Activated T-cell treated with anti-CD3 and anti-CD28 coated beads for 48 hours (primary cell): Measurements from ENCODE around the gene ZNF687.

ENCODE experiments used
- DNase-seq: peaks from one replicate; pipeline ENCODE4 v3.0.0-alpha.2; 2020; ENCODE audit warnings: low read depth

Gene ZNF687

GRCh38 chr1:151312411-151312810, 30.3 kb downstream of the ZNF687 start:
- no peak for DNase-seq

DNA sequence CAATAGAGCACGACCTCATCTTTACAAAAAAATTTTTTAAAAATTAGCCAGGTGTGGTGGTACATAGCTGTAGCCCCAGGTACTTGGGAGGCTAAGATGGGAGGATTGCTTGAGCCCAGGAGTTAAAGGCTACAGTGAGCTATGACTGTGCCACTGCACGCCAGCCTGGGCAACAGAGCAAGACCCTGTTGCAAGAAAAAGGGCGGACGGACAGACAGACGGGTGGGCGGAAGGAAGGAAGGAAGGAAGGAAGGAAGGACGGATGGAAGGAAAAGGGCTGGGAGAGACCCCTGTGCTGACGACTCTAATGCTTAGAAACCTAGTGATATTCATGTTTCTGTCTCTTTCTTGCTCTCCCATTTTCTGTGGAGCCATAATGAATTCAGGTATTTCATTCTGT, 30.7 kb downstream of the ZNF687 start:
- no peak for DNase-seq

DNA sequence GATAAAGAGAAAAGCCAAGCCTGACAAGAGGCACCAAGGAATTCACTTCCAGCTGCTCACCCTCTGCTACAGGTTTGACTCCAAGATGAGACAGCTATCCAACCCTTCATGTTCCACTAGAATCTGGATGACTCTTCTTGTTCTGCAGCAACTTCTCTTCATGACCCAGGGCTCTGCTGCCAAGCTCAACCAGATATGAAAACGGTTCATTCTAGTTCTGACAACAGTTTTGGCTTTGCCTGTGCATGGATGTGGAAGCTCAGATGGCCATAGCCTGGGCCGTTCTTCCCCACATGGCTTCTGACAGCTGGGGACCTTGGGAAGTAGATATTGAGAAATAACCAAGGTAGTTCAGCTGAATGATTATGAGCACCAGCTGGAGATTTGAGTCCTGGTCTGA, 31.4 kb downstream of the ZNF687 start:
- DNase-seq, result no peak

DNA sequence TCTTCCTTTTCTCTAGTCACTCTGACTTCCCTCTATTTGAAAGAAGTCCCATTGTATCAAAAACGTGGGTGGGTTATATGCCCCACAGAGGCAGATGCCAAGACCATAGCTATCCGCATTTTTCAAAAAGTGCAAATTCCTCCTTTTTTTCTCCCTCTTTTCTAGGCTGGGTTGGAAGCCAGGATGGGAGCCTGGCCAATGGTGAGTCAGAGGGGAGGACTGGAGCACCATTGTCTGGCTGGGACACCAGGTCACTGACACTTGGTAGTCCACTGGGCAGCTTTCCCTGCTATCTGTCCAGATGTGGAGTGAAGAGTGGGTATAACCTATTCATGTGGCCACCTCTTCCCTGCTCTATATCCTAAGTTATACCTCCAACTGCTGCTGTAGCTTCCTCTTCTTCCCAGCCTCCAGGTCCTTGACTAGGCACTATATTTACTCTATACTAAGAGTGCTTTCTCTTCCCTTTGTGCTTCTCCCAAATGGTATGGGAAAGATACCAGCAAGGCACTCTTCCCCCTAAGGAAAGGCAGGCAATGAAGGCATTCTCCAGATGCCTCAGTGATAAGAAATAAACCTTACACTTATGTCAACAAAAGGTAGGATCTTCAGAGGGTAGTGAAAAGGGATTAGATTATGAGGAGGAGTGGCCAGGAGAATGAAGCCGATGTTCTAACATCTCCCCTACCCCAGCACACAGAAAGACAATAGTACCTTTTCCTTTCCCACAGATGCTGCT, 32.2 kb downstream of the ZNF687 start:
- no peak for DNase-seq

DNA sequence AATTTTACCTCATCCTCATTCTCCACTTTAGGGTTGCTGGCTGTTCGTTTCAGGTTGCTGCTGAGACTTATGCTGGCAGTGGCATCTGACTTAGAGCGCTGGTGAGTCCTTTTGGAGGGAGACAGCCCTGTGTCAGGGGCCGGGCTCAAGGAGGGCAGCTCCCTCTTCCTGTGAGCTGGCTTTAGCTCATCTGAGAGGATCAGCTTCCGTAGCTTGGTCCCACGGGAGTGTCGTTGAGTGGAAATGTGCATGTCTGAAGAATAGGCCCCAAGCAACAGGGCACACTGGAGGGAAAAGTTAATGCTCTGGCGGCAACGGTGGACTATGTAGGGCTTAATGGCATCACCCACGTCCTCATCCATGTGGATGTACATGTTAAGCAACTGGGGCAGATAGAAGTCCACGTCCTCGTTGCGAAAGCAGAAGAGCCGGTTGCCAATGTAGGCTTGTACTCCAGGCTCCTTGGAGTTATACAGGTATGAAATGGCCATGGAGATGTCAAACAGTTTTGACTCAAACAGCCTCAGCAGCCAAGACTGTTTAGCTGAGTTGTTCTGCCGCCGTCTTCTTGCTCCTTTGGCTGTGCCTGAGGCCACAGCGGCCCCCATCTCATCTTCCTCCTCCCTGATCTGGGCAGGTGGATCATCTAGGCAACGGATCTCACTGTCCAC, 33.6 kb downstream of the ZNF687 start:
- no peak for DNase-seq

GRCh38 chr1:151318975-151319374, 36.9 kb downstream of the ZNF687 start:
- no peak for DNase-seq

DNA sequence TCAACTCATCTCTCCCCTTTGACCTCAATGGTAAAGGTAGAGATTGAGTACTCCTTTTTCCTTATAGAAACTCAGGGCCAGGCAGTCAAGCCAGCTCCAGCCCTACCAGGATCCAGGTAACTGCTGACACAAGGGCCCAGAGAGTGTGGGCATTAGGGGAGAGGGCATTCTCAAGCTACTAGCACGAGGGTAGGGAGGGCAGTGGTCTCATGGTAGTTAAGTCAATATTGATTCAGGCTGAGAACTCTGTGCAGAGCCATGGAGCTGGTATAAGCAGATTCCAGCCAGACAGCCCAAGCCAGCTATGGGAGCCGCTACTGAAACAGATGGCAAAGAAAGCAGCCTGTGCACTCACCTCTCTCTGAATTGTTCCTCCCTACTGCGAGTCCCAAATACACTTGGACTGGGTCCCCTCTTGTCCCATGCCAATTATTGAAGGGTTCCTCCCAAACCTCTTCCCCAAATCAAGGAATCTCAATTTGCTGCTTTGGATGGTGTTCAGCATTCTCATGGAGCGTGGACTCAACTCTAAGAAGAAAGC, 42.4 kb downstream of the ZNF687 start:
- no peak for DNase-seq

- no peak for DNase-seq
Measured at GRCh38 chr1:151325231-151325630, 43.1 kb downstream of the ZNF687 start.

DNA sequence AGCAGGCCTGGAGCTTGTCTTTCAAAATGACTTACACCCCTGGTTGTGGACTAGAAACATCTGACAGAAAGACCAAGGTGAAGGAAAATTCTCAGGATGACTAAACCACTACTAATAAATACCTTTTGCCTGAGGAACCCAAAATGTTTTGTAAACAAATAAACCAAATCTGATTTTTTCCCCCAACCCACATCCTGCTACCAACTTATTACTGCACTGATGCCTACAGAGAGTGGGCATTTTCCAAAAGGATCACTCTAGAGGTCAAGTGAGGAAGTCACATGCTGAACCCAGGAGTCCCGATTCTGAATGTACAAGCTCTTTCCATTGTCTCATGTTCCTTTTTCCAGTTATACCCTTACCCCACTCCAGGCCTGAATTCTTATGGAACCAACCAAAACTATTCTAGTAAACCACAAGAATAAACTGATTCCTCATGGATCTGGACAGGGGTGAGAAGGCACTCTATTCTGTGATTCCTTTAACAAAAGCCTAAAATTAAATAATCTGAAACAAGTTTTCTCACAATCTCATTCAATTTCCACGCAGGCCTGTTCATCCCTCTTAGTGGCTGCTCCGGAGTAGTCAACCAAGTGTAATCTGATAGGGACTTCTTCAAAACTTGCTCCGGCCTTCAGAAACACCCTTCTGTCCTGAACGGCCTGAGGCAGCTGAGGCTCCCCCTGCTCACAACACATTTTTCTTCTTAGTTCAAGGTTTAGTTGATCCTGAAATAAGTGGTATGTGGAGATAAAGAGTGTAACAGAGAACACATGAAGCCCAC, 43.7 kb downstream of the ZNF687 start:
- no peak for DNase-seq

DNA sequence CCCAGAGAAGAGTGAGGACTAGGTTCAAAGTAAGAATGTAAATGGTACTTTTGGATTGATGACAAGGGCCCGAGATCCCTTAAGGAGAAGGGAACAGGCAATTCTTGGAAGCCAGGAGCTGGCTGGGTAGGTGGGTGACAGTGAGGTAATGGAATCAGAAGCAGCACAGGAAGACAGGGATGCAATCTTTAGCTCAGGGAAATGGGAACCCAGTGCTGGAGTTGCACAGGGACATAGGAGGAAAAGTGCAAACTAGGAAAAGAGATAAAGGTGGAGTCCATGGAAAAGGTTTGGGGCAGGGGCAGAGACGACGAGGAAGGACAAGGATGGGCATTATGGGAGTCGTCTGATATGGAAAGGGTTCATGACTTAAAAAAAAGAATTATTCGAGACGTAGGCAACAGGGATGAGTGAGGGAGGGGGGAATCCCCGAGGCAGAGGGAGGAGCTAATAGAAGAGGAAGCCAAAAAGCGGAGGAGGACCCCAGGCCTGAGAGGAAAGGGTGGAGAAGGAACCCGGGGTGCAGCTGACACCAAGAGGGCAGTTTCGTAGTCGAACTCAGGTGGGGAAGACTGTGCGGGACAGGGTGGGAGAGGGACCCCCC, 44.6 kb downstream of the ZNF687 start:
- peak; percentile 42 for DNase-seq

DNA sequence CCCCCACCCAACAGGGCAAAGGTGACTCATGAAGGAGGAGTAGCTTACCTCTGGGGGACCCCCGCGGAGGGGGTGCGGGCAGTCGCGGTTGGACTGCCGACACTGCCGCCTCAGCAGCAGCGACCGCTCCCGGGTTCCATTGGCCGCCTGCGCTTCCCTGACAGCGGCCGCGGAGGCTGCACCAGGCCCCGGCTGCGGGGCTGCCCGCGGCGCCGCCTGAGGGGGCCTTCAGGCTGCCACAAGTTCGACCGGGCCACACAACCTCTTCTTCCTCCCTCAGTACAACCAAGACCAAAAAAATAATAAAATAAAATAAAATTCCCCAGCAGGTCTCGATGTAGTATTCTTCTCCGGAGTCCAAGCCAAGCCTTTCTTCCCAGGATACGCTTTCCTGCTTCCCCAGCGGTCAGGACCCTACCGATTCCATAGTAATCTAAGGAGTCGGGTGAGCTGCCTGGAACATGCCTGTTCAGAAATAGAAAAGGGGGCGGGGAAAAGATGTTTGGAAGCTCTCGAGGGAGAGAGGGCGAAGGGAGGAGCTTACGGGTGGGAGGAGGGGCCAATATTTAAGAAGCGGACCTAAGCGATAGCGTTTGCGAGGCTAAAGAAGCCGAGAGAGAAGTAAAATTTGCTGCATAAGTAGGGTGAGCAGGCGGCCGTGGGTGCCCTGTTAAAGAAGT, 45.3 kb downstream of the ZNF687 start, which contains the start of gene PI4KB:
TSS of gene PI4KB (minus strand) at position 194 of the 680 bp plus-strand sequence. CDS start 10,935 bp downstream, outside the sequence.
- peak; percentile 79 for DNase-seq

- DNase-seq, result no peak
Measured at GRCh38 chr1:151327903-151328674, 46.0 kb downstream of the ZNF687 start.

DNA sequence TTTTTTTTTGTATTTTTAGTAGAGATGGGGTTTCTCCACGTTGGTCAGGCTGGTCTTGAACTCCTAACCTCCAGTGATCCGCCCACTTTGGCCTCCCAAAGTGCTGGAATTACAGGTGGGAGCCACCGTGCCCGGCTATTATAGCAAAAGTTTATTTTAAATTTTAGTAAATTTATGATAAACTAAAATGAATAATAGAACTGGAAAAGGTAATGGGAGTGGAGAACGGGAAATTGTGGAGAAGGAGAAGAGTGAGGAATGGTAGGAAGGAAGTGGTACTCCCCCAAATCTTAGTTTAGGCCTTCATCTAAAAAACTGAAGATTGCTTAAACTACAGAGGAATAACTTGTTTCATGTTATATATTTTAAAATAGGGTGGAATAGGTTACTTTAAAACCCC, 52.7 kb downstream of the ZNF687 start:
- no peak for DNase-seq

GRCh38 chr1:151336556-151336955, 54.5 kb downstream of the ZNF687 start:
- DNase-seq, result no peak

- DNase-seq, result no peak
Measured at GRCh38 chr1:151340870-151341754, 59.0 kb downstream of the ZNF687 start.
